Suprapubic skin (tissue), 4 donors: ENCODE measurements around the gene HPSE2. TPM values are rescaled to one million over a fixed set of nuclear protein-coding genes. Genes with fewer than 3 reads are reported as not detected.

Source experiments
- DNase-seq, 2 donors: peaks; one replicate each; pipeline ENCODE4 v3.0.0-alpha.2; 2019; ENCODE audit warnings: low spot score in 2 of 2
- H3K27ac ChIP-seq: fragments of 200-600 bp; sonication (generic); one replicate; pipeline ENCODE4 v1.5.1; 2019
- H3K27me3 ChIP-seq: fragments of 200-600 bp; sonication (generic); one replicate; pipeline ENCODE4 v1.5.1; 2019
- H3K36me3 ChIP-seq: fragments of 200-600 bp; sonication (generic); one replicate; pipeline ENCODE4 v1.5.1; 2019
- H3K4me1 ChIP-seq: fragments of 200-600 bp; sonication (generic); one replicate; pipeline ENCODE4 v1.5.1; 2019
- H3K4me3 ChIP-seq: fragments of 200-600 bp; sonication (generic); one replicate; pipeline ENCODE4 v1.5.1; 2019; ENCODE audit warnings: mild to moderate bottlenecking
- H3K9me3 ChIP-seq: fragments of 200-600 bp; sonication (generic); one replicate; pipeline ENCODE4 v1.5.1; 2019
- CTCF ChIP-seq, 2 donors: fragments of 200-600 bp in 1 of 2; fragments of 450-650 bp in 1 of 2; sonication (generic) in 1 of 2; IDR thresholded peaks; one replicate each; pipeline ENCODE4 v1.5.1; 2016 to 2019; ENCODE audit warnings: antibody characterized with exemption in 2 of 2, mild to moderate bottlenecking in 1 of 2, moderate library complexity in 1 of 2
- EP300 ChIP-seq: sonication (generic); formaldehyde crosslinking; IDR thresholded peaks from one replicate; pipeline ENCODE4 v1.6.1; 2017; ENCODE audit warnings: antibody characterized with exemption
- POLR2A ChIP-seq, 2 donors: fragments of 450-650 bp; IDR thresholded peaks; one replicate each; pipeline ENCODE4 v1.6.1; 2017; ENCODE audit warnings: antibody characterized with exemption in 2 of 2, mild to moderate bottlenecking in 2 of 2, moderate library complexity in 2 of 2
- POLR2AphosphoS5 ChIP-seq, 3 donors: sonication (generic); formaldehyde crosslinking; IDR thresholded peaks; one replicate each; pipeline ENCODE4 v1.6.1; 2017; ENCODE audit warnings: antibody characterized with exemption in 3 of 3
- WGBS: methylation state at CpG from one replicate; pipeline ENCODE4 v1.1.5; 2018; 5-methylcytosine and 5-hydroxymethylcytosine counted together
- total RNA-seq, 4 donors: library from RNA; depleted of rRNA; stranded (reverse); fragments of >200 nt; gene quantifications; one replicate each; pipeline ENCODE4 v1.1.0, GENCODE V29; 2016

HPSE2 gene
- total RNA-seq, 4 donors from 2014 or later = 0.95 to 1.3 (median 0.99) TPM

GRCh38 chr10:98831391-98831790, 404.3 kb downstream of the HPSE2 start:
- 70% methylated on average over 1 of the region's 1 CpG for WGBS
- DNase-seq = no peak

GRCh38 chr10:98825741-98826140, 409.9 kb downstream of the HPSE2 start:
- Histone ChIP-seq H3K4me3 (no peak overlapping the region), H3K36me3 (no peaks in the 10 kb centered on the region), H3K27ac (no peak overlapping the region), H3K9me3 (no peaks in the 10 kb centered on the region), H3K4me1 (no peaks in the 10 kb centered on the region), H3K27me3 (no peaks in the 10 kb centered on the region)
- TF ChIP-seq POLR2A (IDR thresholded peaks at IDR 0.05) = no peak
- no peak for TF ChIP-seq EP300
- no peak for TF ChIP-seq CTCF (IDR thresholded peaks at IDR 0.05)
- TF ChIP-seq POLR2AphosphoS5 (IDR thresholded peaks at IDR 0.05) = no peak
- DNase-seq = no peak

More at GRCh38 chr10:98831391-98831790, 404.3 kb downstream of the HPSE2 start:
- TF ChIP-seq EP300 (no peak), POLR2A (IDR thresholded peaks at IDR 0.05) (no peak), POLR2AphosphoS5 (IDR thresholded peaks at IDR 0.05) (no peak), CTCF (IDR thresholded peaks at IDR 0.05) (no peak)
- no peaks in the 10 kb centered on the region for H3K9me3 ChIP-seq
- H3K27ac ChIP-seq = no peak overlapping the region
- H3K27me3 ChIP-seq = no peaks in the 10 kb centered on the region
- H3K36me3 ChIP-seq = no peaks in the 10 kb centered on the region
- H3K4me1 ChIP-seq = no peaks in the 10 kb centered on the region
- H3K4me3 ChIP-seq = no peak overlapping the region

- TF ChIP-seq EP300 = no peak
- no peak for TF ChIP-seq POLR2A (IDR thresholded peaks at IDR 0.05)
- no peak for TF ChIP-seq CTCF (IDR thresholded peaks at IDR 0.05)
- TF ChIP-seq POLR2AphosphoS5 (IDR thresholded peaks at IDR 0.05) = no peak
- H3K36me3 ChIP-seq = no peaks in the 10 kb centered on the region
- H3K4me3 ChIP-seq = no peak overlapping the region
- no peaks in the 10 kb centered on the region for H3K27me3 ChIP-seq
- WGBS = 92% methylated on average over 3 of the region's 3 CpGs
- H3K4me1 ChIP-seq = no peaks in the 10 kb centered on the region
- DNase-seq = no peak
- no peak overlapping the region for H3K27ac ChIP-seq
- H3K9me3 ChIP-seq = no peaks in the 10 kb centered on the region
Measured at GRCh38 chr10:98817396-98817795, 418.3 kb downstream of the HPSE2 start.

- 74% methylated on average over 8 of the region's 8 CpGs for WGBS
- H3K27ac ChIP-seq = no peak overlapping the region
- no peaks in the 10 kb centered on the region for H3K27me3 ChIP-seq
- DNase-seq = no peak
- H3K4me3 ChIP-seq = no peak overlapping the region
- no peak for TF ChIP-seq POLR2A (IDR thresholded peaks at IDR 0.05)
- TF ChIP-seq CTCF (IDR thresholded peaks at IDR 0.05) = no peak
- no peak for TF ChIP-seq EP300
- TF ChIP-seq POLR2AphosphoS5 (IDR thresholded peaks at IDR 0.05) = no peak
- no peaks in the 10 kb centered on the region for H3K4me1 ChIP-seq
- no peaks in the 10 kb centered on the region for H3K36me3 ChIP-seq
- H3K9me3 ChIP-seq = no peaks in the 10 kb centered on the region
Measured at GRCh38 chr10:98815039-98815885, 420.4 kb downstream of the HPSE2 start.

GRCh38 chr10:98814470-98814869, 421.2 kb downstream of the HPSE2 start:
- TF ChIP-seq POLR2A (IDR thresholded peaks at IDR 0.05) (no peak), POLR2AphosphoS5 (IDR thresholded peaks at IDR 0.05) (no peak), CTCF (IDR thresholded peaks at IDR 0.05) (no peak), EP300 (no peak)
- Histone ChIP-seq H3K9me3 (no peaks in the 10 kb centered on the region), H3K27me3 (no peaks in the 10 kb centered on the region), H3K4me3 (no peak overlapping the region), H3K4me1 (no peaks in the 10 kb centered on the region), H3K36me3 (no peaks in the 10 kb centered on the region), H3K27ac (no peak overlapping the region)
- WGBS = 32% methylated on average over 3 of the region's 3 CpGs
- no peak for DNase-seq
